HT-29 (cell line): ENCODE data around the gene GON4L. TPM values are rescaled to one million over a fixed set of nuclear protein-coding genes. Genes with fewer than 3 reads are reported as not detected.
"Not testable (repeated sequence)": the region's sequence is repeated elsewhere in the genome, so short reads cannot be mapped to it uniquely, and the experiment has no call there.

ENCODE experiments used
- DNase-seq: peaks from one replicate; pipeline ENCODE4 v3.0.0-alpha.2; 2015; ENCODE audit warnings: low spot score
- total RNA-seq: library from RNA; depleted of rRNA; stranded (reverse); fragments of >200 nt; shearing (Covaris generic); gene quantifications from 2 replicates; pipeline ENCODE4 v1.2.3, GENCODE V29; 2014

Gene GON4L
- total RNA-seq, 1 experiment from 2014 or later = 18.0 TPM

GRCh38 chr1:155827450-155827849 lies 29.6 kb downstream of the GON4L start:
- no peak for DNase-seq

- DNase-seq = no peak
These were observed 40.7 kb downstream of the GON4L start for GRCh38 chr1:155816351-155816750.

- no peak for DNase-seq
These were observed 43.3 kb downstream of the GON4L start for GRCh38 chr1:155813672-155814071.

- DNase-seq = no peak
These were observed 44.1 kb downstream of the GON4L start for GRCh38 chr1:155812878-155813277.

- no peak for DNase-seq
These were observed 47.9 kb downstream of the GON4L start for GRCh38 chr1:155809088-155809487.

- no peak for DNase-seq
These were observed 55.9 kb downstream of the GON4L start for GRCh38 chr1:155801149-155801548.

- DNase-seq = not testable (repeated sequence)
These were observed 61.4 kb downstream of the GON4L start for GRCh38 chr1:155795618-155796017.

- no peak for DNase-seq
These were observed 62.3 kb downstream of the GON4L start for GRCh38 chr1:155794605-155795245.

- no peak for DNase-seq
These were observed 63.8 kb downstream of the GON4L start for GRCh38 chr1:155793213-155793612.

GRCh38 chr1:155777582-155777981 lies 79.4 kb downstream of the GON4L start:
- no peak for DNase-seq

GRCh38 chr1:155776414-155776813 lies 80.6 kb downstream of the GON4L start:
- no peak for DNase-seq

- DNase-seq = no peak
These were observed 83.8 kb downstream of the GON4L start for GRCh38 chr1:155773221-155773620.

GRCh38 chr1:155769257-155769656 lies 87.8 kb downstream of the GON4L start:
- DNase-seq = no peak

GRCh38 chr1:155767399-155767989 lies 89.5 kb downstream of the GON4L start:
- DNase-seq = not testable (repeated sequence)

GRCh38 chr1:155763989-155764388 lies 93.0 kb downstream of the GON4L start:
- not testable (repeated sequence) for DNase-seq

- peak; percentile 44 for DNase-seq
These were observed 93.8 kb downstream of the GON4L start for GRCh38 chr1:155763090-155763815.

- DNase-seq = no peak
These were observed 95.1 kb downstream of the GON4L start for GRCh38 chr1:155761736-155762405.

- no peak for DNase-seq
These were observed 96.1 kb downstream of the GON4L start for GRCh38 chr1:155760751-155761475.

- no peak for DNase-seq
These were observed 96.9 kb downstream of the GON4L start for GRCh38 chr1:155759966-155760630.

- not testable (repeated sequence) for DNase-seq
These were observed 98.0 kb downstream of the GON4L start for GRCh38 chr1:155759017-155759416.

- DNase-seq = not testable (repeated sequence)
These were observed 108.9 kb downstream of the GON4L start for GRCh38 chr1:155748141-155748540.
